Suprapubic skin (tissue), 3 donors: ENCODE data around the gene FAM3C.

Experiments
- CTCF ChIP-seq, 2 donors: fragments of 200-600 bp in 1 of 2; fragments of 450-650 bp in 1 of 2; sonication (generic) in 1 of 2; IDR thresholded peaks; one replicate each; pipeline ENCODE4 v1.5.1; 2016 to 2019; ENCODE audit warnings: antibody characterized with exemption in 2 of 2, mild to moderate bottlenecking in 1 of 2, moderate library complexity in 1 of 2
- POLR2AphosphoS5 ChIP-seq, 3 donors: sonication (generic); formaldehyde crosslinking; IDR thresholded peaks; one replicate each; pipeline ENCODE4 v1.6.1; 2017; ENCODE audit warnings: antibody characterized with exemption in 3 of 3

DNA sequence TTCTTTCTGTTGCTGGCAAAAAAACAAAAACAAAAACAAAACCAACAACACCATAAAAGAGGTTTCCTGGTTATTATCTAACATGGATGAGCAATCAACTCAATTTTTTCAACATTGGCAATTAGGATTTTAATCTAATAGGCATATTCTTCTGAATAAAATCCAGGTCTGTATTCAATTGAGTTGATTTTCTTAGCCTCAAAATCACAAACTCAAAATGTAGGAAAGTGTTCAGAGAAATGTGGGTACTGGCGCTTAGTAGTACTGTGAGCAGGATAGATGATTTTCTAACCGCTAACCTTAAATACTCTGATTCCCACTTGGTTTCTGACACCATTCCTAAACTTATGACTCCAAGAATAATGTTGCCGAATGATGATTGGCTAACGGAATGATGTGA, 61.7 kb downstream of the FAM3C start:
- TF ChIP-seq CTCF (IDR thresholded peaks at IDR 0.05) (no peak), POLR2AphosphoS5 (IDR thresholded peaks at IDR 0.05) (no peak)
